Measurements from ENCODE around the gene IL5. TPM values are rescaled to one million over a fixed set of nuclear protein-coding genes. Genes with fewer than 3 reads are reported as not detected.

The IL5 gene
- total and polyA plus RNA-seq, 8 donors: not detected

DNA sequence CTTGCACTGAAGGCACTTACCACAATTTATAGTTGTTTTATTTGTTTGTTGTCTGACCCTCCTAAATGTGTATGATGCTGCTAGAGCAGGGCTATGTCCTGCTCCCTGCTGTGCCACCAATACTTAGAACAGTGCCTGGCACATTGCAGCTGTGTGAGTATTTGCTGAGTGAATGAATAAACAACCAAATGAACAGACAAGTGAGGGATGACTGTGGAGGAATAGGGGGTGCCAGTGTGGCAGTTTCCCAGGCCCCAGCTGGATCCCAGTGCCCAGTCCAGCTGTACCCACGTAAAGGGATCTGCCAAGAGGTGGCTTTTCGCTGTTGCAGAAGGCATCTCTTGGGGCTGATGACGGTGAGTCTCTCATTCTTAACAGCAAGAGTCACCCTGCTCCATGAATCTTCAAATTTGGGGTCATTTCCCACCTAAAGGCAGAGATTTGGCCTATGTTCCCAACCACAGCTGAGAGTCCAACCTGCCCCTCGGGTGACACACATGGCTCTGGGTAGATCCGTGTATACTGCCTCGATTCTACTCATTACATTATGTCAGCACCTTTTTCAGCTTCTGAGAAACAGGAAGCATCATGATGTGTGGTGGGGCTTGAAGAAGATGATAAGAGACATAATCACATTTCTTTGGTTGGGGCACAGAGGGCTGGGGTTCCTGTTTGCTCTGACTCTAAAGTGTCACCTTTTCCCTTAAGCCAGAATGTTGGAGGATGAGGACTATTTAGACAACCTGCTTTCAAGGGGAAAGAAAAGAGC is 14.3 kb downstream of the IL5 start:
- peak in 1 of 2 donors; percentile 14 for DNase-seq
- Histone ChIP-seq H3K4me3 (no peak overlapping the region), H3K27me3 (no peaks in the 10 kb centered on the region), H3K9me3 (no peaks in the 10 kb centered on the region), H3K4me1 (peaks cover 0 to 9% (median 7%) of the 10 kb centered on the region in 4 donors), H3K36me3 (no peaks in the 10 kb centered on the region), H3K27ac (no peak overlapping the region)
- 75 to 82% (median 78%) methylated on average over 6 of the region's 6 CpGs for WGBS, 5 donors
- TF ChIP-seq, protein P1, sequence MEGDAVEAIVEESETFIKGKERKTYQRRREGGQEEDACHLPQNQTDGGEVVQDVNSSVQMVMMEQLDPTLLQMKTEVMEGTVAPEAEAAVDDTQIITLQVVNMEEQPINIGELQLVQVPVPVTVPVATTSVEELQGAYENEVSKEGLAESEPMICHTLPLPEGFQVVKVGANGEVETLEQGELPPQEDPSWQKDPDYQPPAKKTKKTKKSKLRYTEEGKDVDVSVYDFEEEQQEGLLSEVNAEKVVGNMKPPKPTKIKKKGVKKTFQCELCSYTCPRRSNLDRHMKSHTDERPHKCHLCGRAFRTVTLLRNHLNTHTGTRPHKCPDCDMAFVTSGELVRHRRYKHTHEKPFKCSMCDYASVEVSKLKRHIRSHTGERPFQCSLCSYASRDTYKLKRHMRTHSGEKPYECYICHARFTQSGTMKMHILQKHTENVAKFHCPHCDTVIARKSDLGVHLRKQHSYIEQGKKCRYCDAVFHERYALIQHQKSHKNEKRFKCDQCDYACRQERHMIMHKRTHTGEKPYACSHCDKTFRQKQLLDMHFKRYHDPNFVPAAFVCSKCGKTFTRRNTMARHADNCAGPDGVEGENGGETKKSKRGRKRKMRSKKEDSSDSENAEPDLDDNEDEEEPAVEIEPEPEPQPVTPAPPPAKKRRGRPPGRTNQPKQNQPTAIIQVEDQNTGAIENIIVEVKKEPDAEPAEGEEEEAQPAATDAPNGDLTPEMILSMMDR (IDR thresholded peaks at IDR 0.05): no peak
- TF ChIP-seq POLR2A (IDR thresholded peaks at IDR 0.05) (no peak), EP300 (IDR thresholded peaks at IDR 0.05) (no peak), POLR2AphosphoS5 (IDR thresholded peaks at IDR 0.05) (no peak)
- intact Hi-C loops (cut with DNase I; ENCODE audit: low total_unique reads): no loop called here

DNA sequence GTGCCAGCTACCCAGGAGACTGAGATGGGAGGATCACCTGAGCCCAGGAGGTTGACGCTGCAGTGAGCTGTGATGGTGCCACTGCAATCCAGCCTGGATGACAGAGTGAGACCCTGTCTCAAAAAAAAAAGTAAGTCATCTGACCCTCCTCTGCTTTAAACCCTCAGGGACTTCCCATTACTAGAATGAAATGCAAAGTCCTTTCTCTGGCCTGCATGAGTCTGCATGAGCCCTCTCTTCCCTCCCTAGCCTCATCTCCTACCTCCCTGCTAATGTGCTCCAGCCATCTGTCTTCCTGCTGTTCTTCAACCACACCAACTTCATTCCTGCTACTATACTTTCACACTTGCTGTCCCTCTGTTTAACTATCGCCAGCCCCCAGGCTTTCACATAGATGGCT is 15.3 kb downstream of the IL5 start:
- 90 to 98% (median 97%) methylated on average over 2 of the region's 2 CpGs for WGBS, 5 donors
- TF ChIP-seq POLR2A (IDR thresholded peaks at IDR 0.05) (no peak), EP300 (IDR thresholded peaks at IDR 0.05) (no peak), POLR2AphosphoS5 (IDR thresholded peaks at IDR 0.05) (no peak)
- TF ChIP-seq, protein P1 (IDR thresholded peaks at IDR 0.05): no peak
- H3K36me3 ChIP-seq: no peaks in the 10 kb centered on the region
- DNase-seq: no peak
- intact Hi-C loops (cut with DNase I; ENCODE audit: low total_unique reads): no loop called here
- no peak overlapping the region for H3K27ac ChIP-seq
- no peaks in the 10 kb centered on the region for H3K27me3 ChIP-seq
- no peaks in the 10 kb centered on the region for H3K9me3 ChIP-seq
- peaks cover 0 to 9% (median 7%) of the 10 kb centered on the region in 4 donors for H3K4me1 ChIP-seq
- no peak overlapping the region for H3K4me3 ChIP-seq

DNA sequence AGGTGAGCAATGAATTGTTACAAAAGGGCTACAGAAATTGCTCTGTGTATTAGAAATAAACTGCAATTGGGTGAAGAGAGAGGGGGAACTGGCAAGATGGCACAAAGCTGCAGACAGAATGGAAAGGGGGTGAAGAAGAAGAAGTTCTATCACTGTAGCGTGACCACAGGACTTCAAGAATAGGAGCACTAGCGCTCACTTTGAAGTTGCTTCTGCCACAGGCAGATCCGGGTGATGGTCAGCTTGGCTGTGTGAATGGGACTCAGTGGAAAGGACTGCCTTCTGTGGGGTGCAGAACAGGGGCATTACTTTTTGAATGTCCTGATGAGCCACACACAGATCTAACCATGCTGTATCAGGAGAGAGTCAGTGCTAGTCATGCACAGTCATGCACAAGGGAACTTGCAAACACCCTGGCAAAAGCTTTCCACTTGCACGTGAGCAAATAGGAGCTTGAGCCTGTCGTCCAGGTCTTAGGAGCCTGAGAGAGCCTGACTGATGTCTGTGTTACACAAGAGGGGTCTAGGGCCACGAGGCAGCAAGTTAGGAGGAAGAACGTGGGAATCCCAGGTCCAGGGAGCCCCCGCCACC is 16.3 kb downstream of the IL5 start:
- 64 to 76% (median 65%) methylated on average over 8 of the region's 8 CpGs for WGBS, 5 donors
- intact Hi-C loops (cut with DNase I; ENCODE audit: low total_unique reads): no loop called here
- Histone ChIP-seq H3K27me3 (no peaks in the 10 kb centered on the region), H3K4me1 (peaks cover 0 to 9% (median 7%) of the 10 kb centered on the region in 4 donors), H3K9me3 (no peaks in the 10 kb centered on the region), H3K36me3 (no peaks in the 10 kb centered on the region), H3K27ac (no peak overlapping the region), H3K4me3 (no peak overlapping the region)
- DNase-seq: no peak
- TF ChIP-seq EP300 (IDR thresholded peaks at IDR 0.05): no peak
- TF ChIP-seq, protein P1 (IDR thresholded peaks at IDR 0.05): no peak
- TF ChIP-seq POLR2AphosphoS5 (IDR thresholded peaks at IDR 0.05): no peak
- no peak for TF ChIP-seq POLR2A (IDR thresholded peaks at IDR 0.05)

DNA sequence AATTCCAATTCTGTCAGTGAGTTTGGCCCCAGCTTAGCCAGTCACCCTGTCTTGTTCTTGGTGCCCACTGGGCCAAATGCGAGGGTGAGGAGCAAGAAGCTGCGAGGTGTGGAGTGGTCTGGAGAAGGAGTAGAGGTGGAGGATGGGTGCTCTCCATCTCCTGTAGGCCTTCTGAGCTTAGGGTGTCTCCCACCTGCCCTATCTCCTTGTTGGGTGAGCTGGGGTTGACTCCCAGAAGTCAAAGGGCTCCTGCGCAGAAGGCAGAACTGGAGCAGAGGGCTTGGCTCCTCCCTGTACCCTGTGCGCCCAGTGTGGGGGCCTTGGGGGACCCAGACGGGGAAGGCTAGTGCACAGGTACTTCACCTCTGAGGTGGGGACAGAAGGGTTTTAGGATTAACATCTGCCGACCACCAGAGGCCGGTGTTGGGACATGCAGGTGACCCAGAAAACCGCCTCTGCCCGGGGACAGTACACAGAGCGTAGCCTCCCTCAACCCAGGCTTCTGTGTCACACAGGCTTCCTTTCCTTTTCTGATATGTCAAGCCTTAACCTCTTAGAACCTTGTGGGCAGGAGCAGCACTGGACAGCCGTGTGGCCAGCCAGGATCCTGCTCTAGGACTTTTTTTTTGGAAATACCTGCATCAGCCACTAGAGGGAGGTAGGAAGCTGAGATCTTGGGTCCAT is 16.9 kb downstream of the IL5 start:
- 33 to 46% (median 36%) methylated on average over 11 of the region's 11 CpGs for WGBS, 5 donors
- no peak overlapping the region for H3K4me3 ChIP-seq
- peak; percentile 53 to 83 for DNase-seq
- peaks cover 0 to 3% (median 0%) of the 10 kb centered on the region in 4 donors for H3K9me3 ChIP-seq
- intact Hi-C loops (cut with DNase I; ENCODE audit: low total_unique reads): no loop called here
- peaks cover 0 to 9% (median 7%) of the 10 kb centered on the region in 4 donors for H3K4me1 ChIP-seq
- H3K27me3 ChIP-seq: no peaks in the 10 kb centered on the region
- TF ChIP-seq POLR2A (IDR thresholded peaks at IDR 0.05) (no peak), EP300 (IDR thresholded peaks at IDR 0.05) (no peak), POLR2AphosphoS5 (IDR thresholded peaks at IDR 0.05) (no peak)
- TF ChIP-seq, protein P1 (IDR thresholded peaks at IDR 0.05): peak in 5 of 7 experiments; percentile 70 to 91 (median 87)
- no peaks in the 10 kb centered on the region for H3K36me3 ChIP-seq
- no peak overlapping the region for H3K27ac ChIP-seq

Measured in stomach (tissue), 9 donors.